Cerebellar cortex (tissue), 1 donor: ENCODE measurements around the gene NKPD1.
A peak's percentile ranks its signal among the peaks of the same experiment; 100 is the strongest.

Experiments
- DNase-seq: peaks from one replicate; pipeline ENCODE4 v3.0.0-alpha.2; 2015; ENCODE audit warnings: low spot score

NKPD1 gene

GRCh38 chr19:45160870-45161737 lies at the start of gene NKPD1:
Gene NKPD1, minus strand, starts transcription at chr19:45160982. Its CDS starts 832 bp downstream, at chr19:45160150.
- DNase-seq, result no peak

- no peak for DNase-seq
Measured at GRCh38 chr19:45206328-45206727, 45.5 kb upstream of the NKPD1 start.

GRCh38 chr19:45205810-45206209 lies 45.0 kb upstream of the NKPD1 start:
- DNase-seq, result no peak

- no peak for DNase-seq
Measured at GRCh38 chr19:45202637-45203036, 41.9 kb upstream of the NKPD1 start.

- DNase-seq, result peak; percentile 46
Measured at GRCh38 chr19:45200568-45200967, 39.8 kb upstream of the NKPD1 start.

GRCh38 chr19:45195764-45196163 lies 35.0 kb upstream of the NKPD1 start:
- DNase-seq, result no peak

GRCh38 chr19:45191375-45191774 lies 30.6 kb upstream of the NKPD1 start:
- no peak for DNase-seq

GRCh38 chr19:45189971-45190370 lies 29.2 kb upstream of the NKPD1 start:
- no peak for DNase-seq

GRCh38 chr19:45187421-45188100 lies 26.8 kb upstream of the NKPD1 start:
- DNase-seq, result peak; percentile 66

- DNase-seq, result no peak
Measured at GRCh38 chr19:45186509-45187334, 25.9 kb upstream of the NKPD1 start.

- no peak for DNase-seq
Measured at GRCh38 chr19:45184115-45184514, 23.3 kb upstream of the NKPD1 start.

- DNase-seq, result no peak
Measured at GRCh38 chr19:45182758-45183157, 22.0 kb upstream of the NKPD1 start.

GRCh38 chr19:45180936-45181335 lies 20.2 kb upstream of the NKPD1 start:
- DNase-seq, result no peak

- no peak for DNase-seq
Measured at GRCh38 chr19:45179892-45180370, 19.1 kb upstream of the NKPD1 start.

GRCh38 chr19:45179072-45179891 lies 18.5 kb upstream of the NKPD1 start:
- no peak for DNase-seq

- DNase-seq, result peak; percentile 100
Measured at GRCh38 chr19:45178262-45179071, 17.7 kb upstream of the NKPD1 start, which contains the start of gene BLOC1S3. Gene BLOC1S3, plus strand, starts transcription at chr19:45178784. Its CDS starts 513 bp downstream, at chr19:45179297.

- peak; percentile 30 for DNase-seq
Measured at GRCh38 chr19:45177817-45178261, 17.1 kb upstream of the NKPD1 start, which contains the start of gene TRAPPC6A. Gene TRAPPC6A, minus strand, starts transcription at chr19:45178237. Its CDS starts 19 bp downstream, at chr19:45178218.

GRCh38 chr19:45175515-45176345 lies 14.9 kb upstream of the NKPD1 start:
- no peak for DNase-seq

GRCh38 chr19:45173816-45174215 lies 13.0 kb upstream of the NKPD1 start:
- no peak for DNase-seq
